Common myeloid progenitor, CD34-positive (primary cell): ENCODE results near the gene MAT1A.
A peak's percentile ranks its signal among the peaks of the same experiment; 100 is the strongest.

Source experiments
- CTCF ChIA-PET: fragments of 350-600 bp; sonication (Branson Sonifier 250); formaldehyde crosslinking; loops from one replicate; lab custom pipeline; 2021; ENCODE audit warnings: antibody characterized with exemption; lab: Charles Lee
- POLR2A ChIA-PET: fragments of 350-600 bp; sonication (Branson Sonifier 250); formaldehyde crosslinking; loops from one replicate; lab custom pipeline; 2021; ENCODE audit warnings: antibody characterized with exemption; lab: Charles Lee
- DNase-seq, 3 donors: peaks; one replicate each; pipeline versions ENCODE4 v3.0.0 to v3.0.0-alpha.2; 2013
- H3K27ac ChIP-seq, 2 experiments: 1 replicate in 1 of 2; 2 replicates in 1 of 2; pipeline ENCODE4 v1.7.0; 2013; ENCODE audit warnings: inconsistent platforms in 2 of 2, low read length in 2 of 2, mild to moderate bottlenecking in 2 of 2, low read depth in 1 of 2, moderate library complexity in 1 of 2; ENCODE audit not compliant: severe bottlenecking in 2 of 2, insufficient read depth in 1 of 2, poor library complexity in 1 of 2
- H3K27me3 ChIP-seq, 5 experiments: replicated peaks in 2 of 5; 1 replicate in 3 of 5; 2 replicates in 2 of 5; pipeline versions ENCODE4 v1.6.1 to v1.7.0; 2013; ENCODE audit warnings: low read length in 4 of 5, mild to moderate bottlenecking in 2 of 5, moderate library complexity in 2 of 5, inconsistent platforms in 1 of 5; ENCODE audit not compliant: insufficient read depth in 5 of 5, control insufficient read depth in 4 of 5
- H3K36me3 ChIP-seq, 4 experiments: 1 replicate in 2 of 4; 2 replicates in 2 of 4; pipeline versions ENCODE4 v1.6.1 to v1.7.0; 2013; ENCODE audit warnings: low read length in 3 of 4, control low read depth in 1 of 4, mild to moderate bottlenecking in 1 of 4; ENCODE audit not compliant: control insufficient read depth in 4 of 4, insufficient read depth in 4 of 4
- H3K4me1 ChIP-seq, 4 experiments: 1 replicate in 3 of 4; 2 replicates in 1 of 4; pipeline versions ENCODE4 v1.6.1 to v1.7.1; 2013; ENCODE audit warnings: low read length in 3 of 4, mild to moderate bottlenecking in 3 of 4, control low read depth in 1 of 4, inconsistent platforms in 1 of 4, moderate library complexity in 1 of 4; ENCODE audit not compliant: control insufficient read depth in 4 of 4, insufficient read depth in 4 of 4; ENCODE audit errors: control extremely low read depth in 1 of 4
- H3K4me3 ChIP-seq, 7 experiments: 1 replicate in 4 of 7; 2 replicates in 3 of 7; pipeline versions ENCODE4 v1.5.1 to v1.7.0; 2013; ENCODE audit warnings: mild to moderate bottlenecking in 7 of 7, low read length in 6 of 7, moderate library complexity in 6 of 7, inconsistent platforms in 2 of 7, low read depth in 2 of 7, control low read depth in 1 of 7; ENCODE audit not compliant: insufficient read depth in 4 of 7, control insufficient read depth in 1 of 7; ENCODE audit errors: extremely low read depth in 1 of 7
- H3K9me3 ChIP-seq, 5 experiments: 1 replicate in 4 of 5; 2 replicates in 1 of 5; pipeline versions ENCODE4 v1.6.1 to v1.7.1; 2013; ENCODE audit warnings: low read length in 4 of 5, mild to moderate bottlenecking in 2 of 5, inconsistent platforms in 1 of 5, low read depth in 1 of 5, moderate library complexity in 1 of 5; ENCODE audit not compliant: control insufficient read depth in 4 of 5, insufficient read depth in 2 of 5; ENCODE audit errors: control extremely low read depth in 1 of 5
- WGBS: methylation state at CpG from one replicate; pipeline ENCODE4 v1.1.5; 2013; ENCODE audit not compliant: insufficient coverage; 5-methylcytosine and 5-hydroxymethylcytosine counted together

The MAT1A gene

DNA sequence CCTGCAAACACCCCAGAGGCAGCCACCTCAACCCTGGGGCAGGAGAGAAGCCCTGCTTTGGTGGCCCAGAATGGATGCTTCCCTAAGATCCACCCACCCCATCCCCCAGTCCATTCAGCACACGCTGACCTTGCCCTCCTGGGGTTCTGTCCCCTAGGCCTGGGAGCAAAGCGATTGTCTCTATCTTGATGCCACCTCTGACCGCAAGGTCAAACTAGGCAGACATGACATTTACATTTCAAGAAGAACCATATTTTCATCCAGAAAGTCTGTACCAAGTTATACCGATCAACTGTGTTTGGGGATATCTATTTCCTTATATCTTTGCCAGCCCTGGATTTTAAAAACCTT is 23.0 kb downstream of the MAT1A start:
- no peak for DNase-seq
- Histone ChIP-seq H3K27ac (no peak overlapping the region), H3K4me3 (no peak overlapping the region), H3K36me3 (no peaks in the 10 kb centered on the region), H3K9me3 (peaks cover 0 to 4% (median 0%) of the 10 kb centered on the region in 5 experiments), H3K4me1 (no peaks in the 10 kb centered on the region), H3K27me3 (peaks cover 0 to 2% (median 0%) of the 10 kb centered on the region in 5 experiments)
- ChIA-PET CTCF (no interaction called here), POLR2A (no interaction called here)
- 100% methylated on average over 4 of the region's 4 CpGs for WGBS

DNA sequence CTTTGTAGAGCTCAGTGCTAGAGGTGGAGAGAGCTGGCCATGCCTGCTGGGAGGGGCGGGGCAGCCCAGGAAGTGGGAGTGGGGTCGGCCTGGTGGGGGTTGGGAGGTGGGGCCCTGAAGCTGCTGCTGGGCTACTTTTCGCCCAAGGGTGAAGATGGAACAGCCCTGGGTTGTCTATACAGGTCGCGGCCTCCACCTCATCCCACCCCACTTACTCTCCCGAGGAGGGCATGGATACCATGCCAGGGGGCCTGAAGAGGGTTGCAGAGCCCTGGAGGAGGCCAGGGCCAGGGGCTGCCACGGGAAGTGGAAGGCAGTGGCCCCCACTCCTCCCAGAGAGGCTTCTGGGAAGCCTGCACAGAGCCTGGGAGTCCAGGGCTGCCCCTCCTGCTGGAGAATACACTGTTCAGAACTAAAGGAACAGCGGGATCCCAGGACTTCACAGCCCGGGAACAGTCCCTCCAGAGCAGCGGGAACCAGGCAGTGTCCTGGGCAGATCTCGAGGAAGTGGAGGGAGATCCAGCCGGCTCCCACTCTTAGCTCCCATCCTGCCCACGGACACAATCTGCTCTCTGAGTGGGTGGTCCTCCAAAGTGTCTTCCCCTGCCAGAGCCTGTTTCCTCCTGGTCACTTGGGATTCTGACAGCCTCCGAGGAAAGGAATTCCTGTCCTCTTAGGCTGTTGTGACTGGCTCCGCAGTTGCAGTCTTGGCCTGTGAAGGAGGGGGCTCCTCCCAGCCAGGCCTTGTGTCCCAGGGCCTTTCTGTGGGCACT is 23.5 kb downstream of the MAT1A start:
- H3K9me3 ChIP-seq: peaks cover 0 to 4% (median 0%) of the 10 kb centered on the region in 5 experiments
- H3K27me3 ChIP-seq: peaks cover 0 to 2% (median 0%) of the 10 kb centered on the region in 5 experiments
- no peak overlapping the region for H3K4me3 ChIP-seq
- DNase-seq: no peak
- no peak overlapping the region for H3K27ac ChIP-seq
- 87% methylated on average over 8 of the region's 15 CpGs for WGBS
- H3K36me3 ChIP-seq: no peaks in the 10 kb centered on the region
- ChIA-PET CTCF (no interaction called here), POLR2A (no interaction called here)
- H3K4me1 ChIP-seq: no peaks in the 10 kb centered on the region

DNA sequence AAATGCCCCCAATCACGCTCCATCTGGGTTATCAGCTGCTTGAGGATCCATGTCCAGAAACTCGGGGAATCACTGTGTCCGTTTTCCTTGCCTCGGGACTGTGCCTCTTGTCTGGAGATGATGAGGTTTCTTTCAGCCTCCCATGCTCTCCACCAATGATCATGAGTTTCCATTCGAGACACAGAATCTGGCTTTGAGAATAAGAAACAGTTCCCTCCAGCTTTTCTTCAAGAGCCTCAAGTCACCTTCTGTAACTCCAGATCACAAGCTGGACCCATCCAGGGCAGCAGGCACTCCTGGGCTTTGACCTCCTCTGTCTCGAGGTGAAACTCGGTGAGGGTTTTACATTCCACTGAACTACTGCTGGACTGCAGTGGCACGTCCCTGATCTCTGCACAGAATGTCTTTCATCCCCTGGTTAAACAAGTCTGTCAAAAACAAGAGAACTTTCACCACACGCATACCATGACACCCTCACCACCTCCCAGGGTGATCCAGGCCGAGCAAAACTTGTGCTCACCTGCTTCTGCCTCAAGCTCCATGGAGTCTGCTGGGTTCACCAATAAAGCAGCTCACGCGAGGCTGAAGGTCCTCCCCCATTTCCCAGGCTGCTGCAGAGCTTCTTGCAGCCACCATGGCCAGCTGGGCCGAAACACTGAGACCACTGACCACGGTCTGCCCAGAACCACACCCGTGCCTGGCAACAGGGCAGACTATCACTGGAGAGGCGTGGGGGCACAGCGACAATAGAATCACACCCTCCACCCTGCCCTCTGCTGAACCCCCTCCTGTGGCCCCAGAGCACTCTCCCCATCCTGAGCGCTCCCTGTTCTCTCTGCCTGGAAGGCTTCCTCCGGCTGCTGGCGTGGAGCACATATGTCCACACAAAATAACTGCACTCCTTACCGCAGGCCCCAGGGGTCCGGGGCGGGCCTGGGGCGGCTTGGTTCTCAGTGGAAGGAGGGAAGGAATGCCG is 25.1 kb downstream of the MAT1A start:
- Histone ChIP-seq H3K4me3 (no peak overlapping the region), H3K27ac (no peak overlapping the region), H3K9me3 (peaks cover 0 to 4% (median 0%) of the 10 kb centered on the region in 5 experiments), H3K27me3 (peaks cover 0 to 2% (median 0%) of the 10 kb centered on the region in 5 experiments), H3K4me1 (no peaks in the 10 kb centered on the region), H3K36me3 (no peaks in the 10 kb centered on the region)
- POLR2A ChIA-PET: interaction anchor here (0.6 kb wide), 1 partner anchor 58 kb away, joined by 4 read pairs; no protein-coding TSS in a partner anchor
- DNase-seq: no peak
- 96% methylated on average over 16 of the region's 25 CpGs for WGBS
- CTCF ChIA-PET: interaction anchor here (1.3 to 2.1 kb wide), 2 partner anchors 9 to 120 kb away, joined by 4 to 7 read pairs; no protein-coding TSS in a partner anchor

DNA sequence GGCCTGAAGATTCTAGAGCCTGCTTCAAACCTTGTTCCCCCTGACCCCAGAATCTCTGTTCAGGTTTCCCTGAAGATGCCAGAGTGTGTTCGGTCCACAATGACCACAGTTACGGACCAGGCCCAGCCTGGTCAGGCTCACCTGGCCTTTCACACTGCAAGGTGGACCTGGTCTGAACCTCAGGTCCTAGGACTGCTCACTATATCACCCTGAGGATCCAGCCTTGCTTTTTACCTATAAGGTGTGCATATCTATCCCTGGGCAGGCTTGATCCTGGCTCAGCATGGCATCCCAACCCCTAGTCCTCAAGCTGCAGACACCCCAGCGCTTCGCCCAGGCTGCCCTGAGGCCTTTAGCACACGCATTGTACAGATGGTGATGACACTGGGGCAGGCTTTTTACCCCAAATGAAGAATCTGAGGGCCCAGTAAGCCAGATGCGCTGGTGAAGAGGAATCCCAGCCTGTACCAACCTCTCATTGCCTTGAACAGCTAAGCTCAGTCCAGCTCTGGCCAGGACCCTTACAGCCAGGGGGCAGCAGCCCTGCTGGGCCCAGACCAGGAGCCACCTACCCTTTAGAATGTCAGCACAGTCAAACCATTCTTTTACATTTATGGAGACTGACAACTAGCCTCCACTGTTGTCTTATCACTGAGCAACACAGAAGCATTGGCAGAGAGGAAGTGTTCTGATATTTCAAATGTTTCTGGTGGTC is 28.0 kb downstream of the MAT1A start:
- H3K27me3 ChIP-seq: peaks cover 0 to 4% (median 2%) of the 10 kb centered on the region in 5 experiments
- H3K4me1 ChIP-seq: no peaks in the 10 kb centered on the region
- POLR2A ChIA-PET: no interaction called here
- no peak overlapping the region for H3K4me3 ChIP-seq
- CTCF ChIA-PET: interaction anchor here (0.8 to 1.4 kb wide), 4 partner anchors 11 to 131 kb away, joined by 3 to 4 read pairs (median 3); no protein-coding TSS in a partner anchor
- WGBS: 100% methylated on average over 6 of the region's 6 CpGs
- H3K27ac ChIP-seq: no peak overlapping the region
- H3K9me3 ChIP-seq: peaks cover 0 to 4% (median 0%) of the 10 kb centered on the region in 5 experiments
- no peaks in the 10 kb centered on the region for H3K36me3 ChIP-seq
- DNase-seq: no peak

DNA sequence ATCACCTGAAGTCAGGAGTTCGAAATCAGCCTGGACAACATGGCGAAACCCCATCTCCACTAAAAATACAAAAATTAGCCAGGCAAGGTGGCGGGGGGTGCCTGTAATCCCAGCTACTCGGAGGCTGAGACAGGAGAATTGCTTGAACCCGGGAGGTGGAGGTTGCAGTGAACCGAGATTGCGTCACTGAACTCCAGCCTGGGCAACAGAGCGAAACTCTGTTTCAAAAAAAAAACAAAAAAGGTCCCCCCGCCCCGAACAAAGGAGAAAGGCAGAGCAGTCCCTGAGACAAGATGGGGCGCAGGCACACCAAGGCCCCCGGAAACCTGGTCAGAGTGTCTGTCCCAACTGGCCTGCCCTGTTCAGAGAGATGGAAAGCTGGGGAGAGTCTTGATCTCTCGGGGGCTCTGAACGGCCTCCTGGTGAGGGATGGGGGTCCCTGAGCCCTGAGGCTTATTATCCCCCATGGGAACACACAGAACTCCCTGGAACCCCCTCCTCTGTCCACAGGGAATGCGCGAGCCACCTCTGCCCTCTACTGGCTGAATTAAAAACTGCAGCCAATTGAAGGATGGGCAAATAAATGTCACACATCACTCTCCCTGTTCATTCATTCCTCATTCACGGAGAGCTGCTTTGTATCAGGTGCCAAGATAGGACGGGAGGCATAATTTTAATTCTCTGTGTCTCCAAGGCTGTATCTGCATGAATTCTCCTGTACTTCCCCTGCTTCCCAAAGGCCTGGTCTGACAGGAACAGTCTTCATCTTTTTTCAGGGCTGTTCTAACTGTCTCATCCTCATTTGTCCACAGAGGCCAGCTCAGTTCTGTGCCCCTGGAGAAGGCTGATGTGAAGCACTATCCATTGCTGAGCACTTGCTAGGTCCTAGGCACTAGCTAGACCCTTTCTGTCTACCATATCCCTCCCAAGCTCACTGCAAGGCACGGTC is 28.9 kb downstream of the MAT1A start:
- H3K27ac ChIP-seq: no peak overlapping the region
- no peak overlapping the region for H3K4me3 ChIP-seq
- 62% methylated on average over 11 of the region's 19 CpGs for WGBS
- H3K27me3 ChIP-seq: peaks cover 0 to 4% (median 3%) of the 10 kb centered on the region in 5 experiments
- POLR2A ChIA-PET: no interaction called here
- H3K36me3 ChIP-seq: no peaks in the 10 kb centered on the region
- peak; percentile 13 to 39 (median 19) for DNase-seq
- CTCF ChIA-PET: interaction anchor here (0.8 to 2.0 kb wide), 5 partner anchors 8 to 130 kb away, joined by 3 to 5 read pairs (median 3); no protein-coding TSS in a partner anchor
- H3K9me3 ChIP-seq: peaks cover 0 to 4% (median 0%) of the 10 kb centered on the region in 5 experiments
- no peaks in the 10 kb centered on the region for H3K4me1 ChIP-seq

DNA sequence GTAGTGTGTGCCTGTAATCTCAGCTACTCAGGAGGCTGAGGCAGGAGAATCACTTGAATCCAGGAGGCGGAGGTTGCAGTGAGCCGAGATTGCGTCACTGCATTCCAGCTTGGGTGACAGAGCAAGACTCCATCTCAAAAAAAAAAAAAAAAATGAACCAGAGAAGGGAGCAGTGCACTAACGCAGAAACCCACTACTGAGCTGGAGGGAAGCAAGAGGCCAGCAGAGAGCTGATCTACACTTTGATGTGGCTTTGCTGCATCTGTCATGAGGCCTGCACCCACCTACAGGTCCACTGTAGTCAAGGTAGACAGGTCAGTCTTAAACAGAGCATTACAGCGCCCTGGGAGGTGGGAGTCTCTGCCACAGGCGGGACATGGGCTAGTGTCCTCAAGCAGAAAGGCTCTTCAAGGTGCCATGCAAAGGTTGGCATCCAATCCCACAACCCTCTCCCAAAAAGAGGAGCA is 30.0 kb downstream of the MAT1A start:
- no peaks in the 10 kb centered on the region for H3K4me1 ChIP-seq
- POLR2A ChIA-PET: no interaction called here
- no peak for DNase-seq
- no peaks in the 10 kb centered on the region for H3K36me3 ChIP-seq
- CTCF ChIA-PET: interaction anchor here (1.0 to 2.1 kb wide), 4 partner anchors 9 to 115 kb away, joined by 3 to 5 read pairs (median 4); no protein-coding TSS in a partner anchor
- peaks cover 0 to 4% (median 3%) of the 10 kb centered on the region in 5 experiments for H3K27me3 ChIP-seq
- H3K4me3 ChIP-seq: no peak overlapping the region
- peaks cover 0 to 4% (median 0%) of the 10 kb centered on the region in 5 experiments for H3K9me3 ChIP-seq
- WGBS: 100% methylated on average over 5 of the region's 6 CpGs
- H3K27ac ChIP-seq: no peak overlapping the region
